SK-N-MC (cell line): ENCODE results near the gene OSBP.

ENCODE experiments used
- EZH2 ChIP-seq: fragments of 200-600 bp; sonication (generic); IDR thresholded peaks from one replicate; pipeline ENCODE4 v1.6.1; 2017; ENCODE audit warnings: antibody characterized with exemption
- POLR2AphosphoS5 ChIP-seq: IDR thresholded peaks from 2 replicates; pipeline ENCODE4 v1.6.1; 2012; ENCODE audit warnings: mild to moderate bottlenecking, low read depth, low read length, borderline replicate concordance

GRCh38 chr11:59558270-59558643, 57.3 kb downstream of the OSBP start:
- TF ChIP-seq EZH2 (no peak), POLR2AphosphoS5 (no peak)
